Activated CD4-positive, alpha-beta T cell treated with anti-CD3 and anti-CD28 coated beads, Interleukin-2, Interleukin-4, amounts not matched to agents 100 ng/mL and 50 ng/mL, durations not matched to agents 16 hours and 8 hours (primary cell): Measurements from ENCODE around the gene NDUFB3.
A peak's percentile ranks its signal among the peaks of the same experiment; 100 is the strongest.
"Not testable (repeated sequence)": the region's sequence is repeated elsewhere in the genome, so short reads cannot be mapped to it uniquely, and the experiment has no call there.

Source experiments
- DNase-seq: peaks from one replicate; pipeline ENCODE4 v3.0.0-alpha.2; 2020; ENCODE audit warnings: low spot score

NDUFB3 gene

DNA sequence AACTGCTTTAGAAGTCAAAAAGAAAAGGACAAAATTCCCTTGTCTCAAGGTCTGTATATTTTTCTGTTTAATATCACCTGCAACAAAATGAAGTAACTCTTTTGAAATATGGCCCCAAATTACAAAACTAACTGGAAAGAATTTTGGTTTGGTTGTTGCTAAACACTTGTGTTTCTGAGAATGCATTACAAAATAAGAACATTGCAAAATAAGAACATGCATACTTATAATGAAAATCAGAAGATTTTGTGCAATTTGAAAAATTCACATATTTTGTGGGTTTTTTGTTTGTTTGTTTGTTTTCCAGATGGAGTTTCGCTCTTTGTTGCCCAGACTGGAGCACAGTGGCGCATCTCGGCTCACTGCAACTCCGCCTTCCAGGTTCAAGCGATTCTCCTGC lies 21.8 kb downstream of the NDUFB3 start:
- no peak for DNase-seq

GRCh38 chr2:201100497-201100896 lies 28.7 kb downstream of the NDUFB3 start:
- DNase-seq = no peak

DNA sequence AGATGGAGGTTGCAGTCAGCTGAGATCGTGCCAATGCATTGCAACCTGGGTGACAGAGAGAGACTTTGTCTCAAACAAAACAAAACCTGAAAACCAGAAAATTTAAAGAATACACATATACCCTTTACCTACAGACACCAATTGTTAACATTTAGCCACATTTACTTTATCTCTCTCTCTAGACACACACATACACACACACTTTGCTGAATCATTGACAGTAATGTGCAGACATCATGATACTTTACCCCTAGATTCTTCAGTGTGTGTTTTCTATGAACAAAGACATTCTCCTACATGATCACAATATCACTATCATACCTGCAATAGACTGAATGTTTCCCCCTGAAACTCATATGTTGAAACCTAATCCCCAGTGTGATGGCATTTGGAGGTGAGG lies 34.0 kb downstream of the NDUFB3 start:
- DNase-seq = no peak

DNA sequence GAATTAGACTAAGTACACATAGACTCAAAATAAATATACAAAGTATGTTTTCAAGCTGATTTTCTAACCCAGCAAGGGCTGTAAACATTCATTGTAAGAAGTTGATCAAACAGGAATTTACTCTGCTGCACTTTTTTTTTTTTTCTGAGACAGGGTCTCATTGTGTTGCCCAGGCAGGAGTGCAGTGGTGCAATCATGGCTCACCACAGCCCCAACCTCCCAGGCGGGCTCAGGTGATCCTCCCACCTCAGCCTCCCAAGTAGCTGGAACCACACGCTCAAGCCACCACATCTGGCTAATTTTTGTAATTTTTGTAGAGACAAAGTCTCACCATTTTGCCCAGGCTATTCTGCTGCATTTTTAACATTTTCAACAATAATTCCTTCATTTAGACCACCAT lies 35.8 kb downstream of the NDUFB3 start:
- no peak for DNase-seq

DNA sequence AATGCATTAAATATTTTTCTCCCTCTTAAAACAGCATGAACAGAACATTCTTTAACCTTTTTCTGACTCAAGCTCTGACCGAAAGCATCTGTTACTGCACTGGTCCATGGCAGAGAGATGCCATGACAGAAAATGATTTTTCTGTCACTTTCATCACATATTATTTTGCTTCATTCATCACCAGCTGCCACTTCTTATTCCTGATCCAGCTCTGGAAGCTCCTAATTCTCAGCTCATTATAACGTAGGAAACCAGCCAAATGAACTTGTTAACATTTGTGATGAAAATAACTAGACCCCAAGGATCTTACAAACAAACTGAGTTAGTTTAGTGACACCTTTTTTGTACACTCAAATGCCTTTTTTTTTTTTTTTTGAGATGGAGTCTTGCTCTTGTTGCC lies 36.5 kb downstream of the NDUFB3 start:
- no peak for DNase-seq

DNA sequence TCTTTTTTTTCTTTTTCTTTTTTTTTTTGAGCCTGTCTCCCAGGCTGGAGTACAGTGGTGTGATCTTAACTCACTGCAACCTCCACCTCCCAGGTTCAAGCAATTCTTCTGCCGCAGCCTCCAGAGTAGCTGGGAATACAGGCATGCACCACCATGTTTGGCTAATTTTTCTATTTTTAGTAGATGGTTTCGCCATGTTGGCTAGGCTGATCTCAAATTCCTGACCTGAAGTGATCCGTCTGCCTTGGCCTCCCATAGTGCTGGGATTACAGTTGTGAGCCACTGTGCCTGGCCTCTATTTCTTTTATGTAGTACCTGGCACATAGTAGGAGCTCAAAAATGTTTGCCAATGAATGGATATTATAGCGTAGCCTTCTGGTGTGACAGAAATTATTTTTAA lies 37.4 kb downstream of the NDUFB3 start:
- DNase-seq = no peak

DNA sequence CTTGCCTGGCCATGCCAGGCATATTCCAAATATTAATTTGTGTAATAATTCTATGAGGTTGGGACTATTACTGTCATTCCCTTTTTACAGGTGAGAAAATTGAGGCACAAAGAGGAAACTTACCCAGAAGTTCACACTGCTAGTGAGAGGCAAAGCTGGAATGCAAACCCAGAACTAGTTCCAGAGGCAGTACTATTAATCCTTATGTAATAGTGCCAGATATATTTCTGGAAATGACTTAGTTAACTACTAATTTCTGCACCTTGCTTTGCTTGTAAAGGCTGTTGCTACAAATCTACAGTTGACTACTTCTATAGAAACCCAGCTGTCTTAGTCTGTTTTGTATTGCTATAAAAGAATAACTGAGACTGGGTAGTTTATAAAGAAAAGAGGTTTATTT lies 38.8 kb downstream of the NDUFB3 start:
- no peak for DNase-seq

GRCh38 chr2:201111096-201111495 lies 39.3 kb downstream of the NDUFB3 start:
- no peak for DNase-seq

DNA sequence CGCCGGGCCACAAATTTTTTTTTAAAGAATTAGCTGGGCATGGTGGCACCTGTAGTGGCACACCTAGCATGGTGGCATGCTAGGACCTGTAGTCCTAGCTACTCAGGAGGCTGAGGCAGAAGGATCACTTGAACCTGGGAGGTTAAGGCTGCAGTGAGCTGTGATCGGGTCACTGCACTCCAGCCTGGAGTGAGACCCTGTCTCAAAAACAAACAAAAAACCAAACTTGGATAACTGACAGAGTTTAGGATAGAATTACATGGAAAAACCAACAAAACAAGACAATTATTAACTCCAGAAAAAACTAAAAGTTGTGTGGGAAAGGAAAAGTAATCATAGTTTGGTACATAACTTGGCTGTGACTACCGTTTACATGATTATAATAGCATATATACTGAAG lies 42.5 kb downstream of the NDUFB3 start:
- no peak for DNase-seq

DNA sequence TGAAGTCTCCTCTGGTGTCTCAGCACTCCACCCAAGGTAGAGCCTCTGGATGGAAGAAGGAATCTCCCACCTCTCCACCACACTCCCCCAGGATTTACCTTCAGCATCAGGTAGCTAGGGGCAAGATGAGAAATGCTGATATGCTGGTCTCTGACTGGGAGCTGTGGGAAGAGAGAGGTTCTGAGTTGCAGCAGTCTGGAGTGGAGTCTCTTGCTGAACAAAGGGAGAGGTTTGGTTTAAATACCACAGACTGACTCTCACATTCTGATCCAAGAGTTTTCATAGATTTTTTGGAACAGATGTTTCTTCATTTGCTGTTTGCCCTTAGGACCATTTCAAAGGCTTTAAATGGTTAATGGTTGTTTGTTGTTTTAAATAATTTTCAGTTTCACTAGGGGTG lies 43.0 kb downstream of the NDUFB3 start:
- DNase-seq = no peak

DNA sequence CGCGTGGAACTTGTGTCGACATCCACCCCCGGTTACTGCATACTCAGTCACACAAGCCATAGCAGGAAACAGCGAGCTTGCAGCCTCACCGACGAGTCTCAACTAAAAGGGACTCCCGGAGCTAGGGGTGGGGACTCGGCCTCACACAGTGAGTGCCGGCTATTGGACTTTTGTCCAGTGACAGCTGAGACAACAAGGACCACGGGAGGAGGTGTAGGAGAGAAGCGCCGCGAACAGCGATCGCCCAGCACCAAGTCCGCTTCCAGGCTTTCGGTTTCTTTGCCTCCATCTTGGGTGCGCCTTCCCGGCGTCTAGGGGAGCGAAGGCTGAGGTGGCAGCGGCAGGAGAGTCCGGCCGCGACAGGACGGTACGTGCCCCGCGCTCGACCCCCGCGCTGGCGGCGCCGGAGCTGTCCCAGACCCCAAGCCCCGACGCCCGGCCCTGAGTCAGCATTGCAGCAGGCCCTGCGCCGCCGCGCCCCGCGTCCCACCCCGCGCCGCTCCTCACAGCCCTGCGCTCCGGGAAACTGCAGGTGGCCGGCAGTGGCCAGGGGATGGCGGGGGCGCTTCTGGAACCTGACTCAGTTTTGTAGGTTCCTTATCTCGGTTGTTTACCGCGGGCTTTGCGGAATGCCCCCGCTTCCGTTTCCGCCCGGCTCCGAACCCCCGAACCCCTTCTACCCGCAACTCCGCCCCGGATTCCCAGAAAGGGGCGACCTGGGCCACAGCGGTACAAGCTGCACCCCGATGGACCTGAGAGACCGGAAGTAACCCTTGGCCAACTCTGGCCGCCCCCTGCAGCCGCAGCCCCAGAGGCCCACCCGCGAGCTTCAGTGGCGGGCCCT lies 44.5 kb downstream of the NDUFB3 start, which contains the start of gene CFLAR:
TSS of gene CFLAR (plus strand) at position 50 of the 844 bp plus-strand sequence. CDS start 13,702 bp downstream, outside the sequence.
- DNase-seq = peak; percentile 89

DNA sequence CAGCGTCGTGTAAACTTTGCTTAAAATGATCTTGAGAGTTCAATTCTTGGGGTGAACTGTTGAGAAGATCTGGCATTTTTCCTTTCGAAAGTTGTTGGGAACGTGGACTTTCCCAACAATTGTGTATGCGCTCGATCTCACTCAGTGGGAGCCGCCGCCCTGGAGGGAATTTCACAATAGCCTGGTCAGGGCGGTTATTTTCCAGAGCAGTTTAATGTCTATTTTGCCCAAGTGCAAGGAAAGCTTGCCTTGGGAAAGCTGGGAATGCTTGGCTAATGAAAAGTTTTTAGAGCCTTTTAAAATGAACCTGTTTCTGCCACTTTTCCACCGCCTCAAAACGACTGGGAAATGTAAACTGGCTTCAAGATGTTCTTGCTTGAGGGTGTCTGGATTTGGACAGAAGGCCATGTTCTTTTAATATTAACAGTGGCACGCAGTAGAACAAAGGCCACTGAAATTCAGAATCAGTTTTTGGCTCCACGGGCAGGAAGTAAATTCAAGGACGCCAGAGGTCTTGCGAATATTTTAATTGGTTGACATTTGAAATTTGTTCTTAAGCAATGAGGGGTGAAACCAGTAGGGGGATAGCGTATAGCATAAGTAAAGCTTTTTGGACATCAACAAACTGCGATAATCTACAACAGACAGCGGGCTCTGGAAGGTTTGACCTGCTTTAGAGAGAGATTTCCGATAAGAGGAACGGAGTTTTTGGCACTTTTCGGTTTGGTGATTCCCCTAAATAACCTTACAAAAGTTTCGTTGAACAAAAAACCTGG lies 45.3 kb downstream of the NDUFB3 start:
- DNase-seq = peak; percentile 81

DNA sequence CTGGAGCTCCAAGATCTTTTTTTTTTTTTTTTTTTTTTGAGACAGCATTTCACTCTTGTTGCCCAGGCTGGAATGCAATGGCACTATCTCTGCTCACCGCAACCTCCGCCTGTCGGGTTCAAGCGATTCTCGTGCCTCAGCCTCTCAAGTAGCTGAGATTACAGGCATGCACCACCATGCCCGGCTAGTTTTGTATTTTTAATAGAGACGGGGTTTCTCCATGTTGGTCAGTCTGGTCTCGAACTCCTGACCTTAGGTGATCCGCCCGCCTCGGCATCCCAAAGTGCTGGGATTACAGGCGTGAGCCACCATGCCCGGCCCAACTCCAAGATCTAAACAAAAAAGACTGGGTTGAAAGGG lies 45.9 kb downstream of the NDUFB3 start:
- DNase-seq = not testable (repeated sequence)

DNA sequence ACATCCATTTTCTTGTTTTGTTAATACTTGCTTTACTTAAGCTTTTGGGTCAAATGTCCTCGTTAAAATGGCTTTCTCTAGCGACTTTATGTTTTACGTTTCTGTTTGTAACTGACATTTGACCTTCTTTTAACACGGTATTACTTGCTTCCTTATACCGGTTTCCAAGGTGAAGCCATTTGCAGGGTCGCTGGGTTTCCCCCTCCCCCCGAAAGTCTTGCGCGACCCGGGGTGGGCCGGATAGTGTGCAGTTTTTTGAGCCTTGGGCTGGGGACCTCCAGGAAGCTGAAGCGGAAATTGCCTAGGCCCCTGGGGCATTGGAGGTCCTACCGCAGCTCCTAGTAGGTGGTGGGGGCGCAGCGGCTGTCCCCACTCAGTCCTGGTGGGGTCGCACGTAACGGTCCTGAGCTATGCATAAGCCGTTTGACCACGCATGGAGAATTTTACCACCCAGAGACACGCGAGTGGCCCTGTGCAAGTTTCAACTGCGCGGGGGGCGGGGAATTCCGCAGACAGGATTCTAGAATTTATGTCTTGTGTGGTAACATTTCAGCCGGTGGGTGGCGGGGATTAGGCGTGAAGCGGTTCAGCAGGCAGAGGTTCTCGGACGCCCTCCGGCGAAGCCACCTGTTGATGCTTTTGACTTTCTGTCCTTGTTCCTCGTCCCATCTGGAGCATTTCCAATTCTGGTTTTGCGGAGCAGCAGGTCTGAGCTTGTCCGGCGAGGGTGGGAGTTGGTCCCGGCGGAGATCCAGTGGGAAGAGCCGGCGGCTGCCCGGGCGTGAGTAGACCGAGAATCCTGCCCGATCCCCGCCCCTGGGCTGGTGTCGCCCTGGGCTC lies 46.5 kb downstream of the NDUFB3 start:
- DNase-seq = peak; percentile 90

DNA sequence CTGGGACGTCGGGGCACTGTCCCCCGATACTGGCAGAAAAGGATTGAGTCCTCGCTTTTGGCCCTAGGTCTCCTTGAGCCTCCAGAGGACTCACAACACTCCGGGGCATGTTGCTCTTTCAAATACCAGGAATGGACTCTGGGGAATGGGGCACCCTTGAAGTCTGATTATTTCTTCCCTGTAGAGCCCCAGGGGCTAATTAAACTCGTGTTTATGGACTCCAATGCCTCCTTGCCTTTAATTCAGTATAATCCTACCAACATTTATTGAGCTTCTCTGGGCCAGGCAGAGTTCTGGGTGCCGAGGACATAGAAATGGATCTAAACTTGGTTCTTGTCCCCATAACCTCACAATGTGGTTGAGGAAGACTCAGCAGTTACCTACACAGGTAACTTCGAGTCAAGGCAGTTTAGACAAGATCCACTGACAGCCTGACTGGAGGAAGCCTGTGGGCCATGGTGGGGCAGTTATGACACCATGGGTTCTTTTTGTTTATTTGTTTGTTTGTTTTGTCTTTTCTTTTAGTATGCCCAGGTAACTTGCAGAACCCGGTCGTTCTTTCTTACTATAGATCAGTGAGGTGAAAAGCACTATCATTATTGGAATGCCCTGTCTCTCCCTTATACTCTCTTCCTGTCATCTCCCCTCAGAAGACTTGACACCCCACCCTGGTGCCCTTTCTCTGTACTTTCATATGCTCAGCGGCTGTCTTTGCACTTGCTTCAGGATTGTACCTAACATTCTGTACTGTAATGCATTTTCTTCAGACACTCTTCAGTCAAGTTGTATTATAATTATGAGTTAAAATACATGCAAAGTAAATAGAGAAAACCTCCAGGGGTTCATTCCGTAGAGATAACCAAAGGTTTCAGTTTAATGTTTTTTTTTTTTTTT lies 47.4 kb downstream of the NDUFB3 start:
- no peak for DNase-seq

- DNase-seq = no peak
Observed at GRCh38 chr2:201122276-201122675, 50.5 kb downstream of the NDUFB3 start.

DNA sequence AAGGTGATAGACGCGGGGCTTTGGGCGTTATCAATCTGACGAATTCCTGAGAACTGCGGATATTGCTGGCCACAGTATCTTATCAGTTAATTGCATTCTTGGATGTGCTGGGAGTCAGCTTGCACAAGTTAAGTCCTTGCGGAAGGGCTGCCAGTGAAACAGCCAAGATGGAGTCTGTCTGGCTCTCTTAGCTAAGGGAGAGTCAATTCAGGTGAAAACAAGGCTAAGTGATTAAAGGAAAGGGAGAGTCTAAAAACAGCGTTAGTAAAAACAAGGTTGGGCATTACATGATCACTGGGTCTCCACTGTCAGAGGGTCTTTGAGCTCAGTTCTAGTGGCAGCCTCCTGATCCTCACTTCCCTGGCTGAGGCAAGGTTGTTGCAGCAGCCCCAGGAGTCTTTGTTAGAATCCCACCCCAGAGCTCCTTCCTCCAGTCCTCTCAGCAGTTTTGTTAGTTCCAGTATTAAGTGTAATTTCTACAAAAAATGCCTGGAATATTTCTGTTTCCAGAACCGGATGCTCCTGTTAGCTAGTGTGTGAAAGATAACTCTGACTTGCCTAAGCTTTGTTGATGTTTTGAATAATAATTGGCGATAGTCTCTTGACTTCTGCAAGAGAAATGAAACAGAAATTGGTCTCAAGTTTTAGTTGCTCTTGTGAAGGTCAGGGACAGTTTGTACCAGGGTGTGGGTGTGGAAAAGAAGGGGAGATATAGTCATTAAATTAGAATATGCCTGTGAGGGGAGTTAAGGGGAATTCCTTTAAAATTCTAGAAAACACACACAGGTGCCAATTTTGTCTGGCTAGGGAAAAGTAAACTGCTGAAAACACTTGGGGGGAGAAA lies 54.7 kb downstream of the NDUFB3 start:
- peak; percentile 52 for DNase-seq

DNA sequence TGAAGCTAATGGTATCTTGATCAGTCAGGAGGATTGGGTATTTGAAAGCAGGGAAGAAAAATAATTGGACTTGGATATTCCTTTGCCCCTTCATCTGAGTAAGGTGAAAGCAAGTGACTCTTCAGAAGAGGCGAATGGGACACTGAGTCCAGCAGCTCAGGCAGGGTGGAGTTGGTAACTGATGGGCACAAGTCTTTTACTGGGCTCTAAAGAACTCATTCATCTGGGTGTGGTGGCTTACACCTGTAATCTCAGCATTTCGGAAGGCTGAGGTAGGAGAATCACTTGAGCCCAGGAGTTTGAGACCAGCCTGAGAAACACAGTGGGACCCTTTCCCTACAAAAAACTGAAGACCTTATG lies 55.3 kb downstream of the NDUFB3 start:
- no peak for DNase-seq

- peak; percentile 78 for DNase-seq
Observed at GRCh38 chr2:201127570-201127969, 55.8 kb downstream of the NDUFB3 start.

DNA sequence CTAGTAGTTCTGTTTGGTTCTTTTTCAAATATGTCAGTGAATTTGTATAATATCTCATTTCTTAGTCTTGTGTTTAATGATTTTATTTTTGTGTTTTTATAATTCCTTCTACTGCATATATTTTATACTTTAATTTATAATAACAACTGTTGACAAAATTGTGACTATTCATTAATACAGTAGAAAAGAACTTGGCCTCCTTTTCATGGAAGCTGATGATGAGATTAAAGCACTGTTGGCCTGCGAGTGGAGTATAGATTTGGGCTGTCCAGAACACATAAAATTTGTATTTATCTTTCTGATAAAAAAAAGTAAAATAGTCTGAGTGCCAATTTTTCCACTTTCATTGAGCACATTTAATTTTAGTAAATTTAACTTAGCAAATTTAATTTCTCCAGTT lies 56.2 kb downstream of the NDUFB3 start:
- no peak for DNase-seq
